OCI-LY1 (cell line): Measurements from ENCODE around the gene CANT1.

Source experiments
- EZH2 ChIP-seq: fragments of 200-600 bp; sonication (generic), shearing (Covaris generic); IDR thresholded peaks from 2 replicates; pipeline ENCODE4 v1.8.0; 2017; ENCODE audit warnings: borderline replicate concordance, mixed run types, mild to moderate bottlenecking, antibody characterized with exemption, low read length, moderate library complexity, mixed read lengths
- TF ChIP-seq, protein P1 (sequence below): fragments of 200-600 bp; sonication (generic), shearing (Covaris generic); IDR thresholded peaks from 2 replicates; pipeline ENCODE4 v1.5.1; 2017; ENCODE audit warnings: mild to moderate bottlenecking, antibody characterized with exemption, low read length, moderate library complexity, mixed read lengths

DNA sequence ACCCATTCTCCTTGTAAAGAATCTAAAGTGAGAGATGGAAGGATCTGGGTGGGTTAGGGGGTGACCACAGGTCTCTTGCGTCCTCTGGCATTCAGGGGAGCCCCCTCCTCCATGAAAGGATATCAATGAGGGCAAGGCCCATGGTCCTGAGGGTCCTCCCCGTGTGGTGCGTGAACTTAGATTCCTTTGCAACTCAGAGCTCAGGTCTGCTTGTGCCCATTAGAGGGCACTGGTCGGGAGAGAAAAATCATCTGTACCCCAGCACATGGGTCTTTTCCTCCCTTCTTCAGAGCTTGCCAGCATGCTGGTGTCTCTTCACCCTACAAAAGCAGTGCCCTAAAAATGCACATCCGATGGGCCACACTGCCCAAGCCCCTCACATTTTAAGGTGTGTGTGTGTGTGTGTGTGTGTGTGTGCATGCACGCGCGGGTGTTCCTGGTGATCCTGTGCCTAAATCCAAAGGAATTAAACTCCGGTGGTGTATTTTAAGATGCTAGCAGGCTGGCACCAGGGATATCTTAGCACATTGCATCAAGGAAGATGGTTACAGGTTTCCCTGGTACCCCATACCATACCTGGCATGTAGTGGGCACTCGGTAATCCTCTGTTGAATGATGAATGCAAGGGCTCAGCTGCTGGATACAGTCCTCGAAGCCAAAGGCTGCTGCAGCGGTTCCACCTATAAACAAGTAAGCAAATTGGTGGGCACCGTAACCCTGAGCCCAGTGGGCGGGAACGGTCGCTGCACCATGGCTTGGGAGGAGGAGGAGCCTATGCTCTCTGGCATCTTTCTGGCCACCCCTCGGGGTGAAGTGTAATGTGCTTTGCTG is 19.1 kb upstream of the CANT1 start:
- TF ChIP-seq EZH2: no peak
- TF ChIP-seq, protein P1, sequence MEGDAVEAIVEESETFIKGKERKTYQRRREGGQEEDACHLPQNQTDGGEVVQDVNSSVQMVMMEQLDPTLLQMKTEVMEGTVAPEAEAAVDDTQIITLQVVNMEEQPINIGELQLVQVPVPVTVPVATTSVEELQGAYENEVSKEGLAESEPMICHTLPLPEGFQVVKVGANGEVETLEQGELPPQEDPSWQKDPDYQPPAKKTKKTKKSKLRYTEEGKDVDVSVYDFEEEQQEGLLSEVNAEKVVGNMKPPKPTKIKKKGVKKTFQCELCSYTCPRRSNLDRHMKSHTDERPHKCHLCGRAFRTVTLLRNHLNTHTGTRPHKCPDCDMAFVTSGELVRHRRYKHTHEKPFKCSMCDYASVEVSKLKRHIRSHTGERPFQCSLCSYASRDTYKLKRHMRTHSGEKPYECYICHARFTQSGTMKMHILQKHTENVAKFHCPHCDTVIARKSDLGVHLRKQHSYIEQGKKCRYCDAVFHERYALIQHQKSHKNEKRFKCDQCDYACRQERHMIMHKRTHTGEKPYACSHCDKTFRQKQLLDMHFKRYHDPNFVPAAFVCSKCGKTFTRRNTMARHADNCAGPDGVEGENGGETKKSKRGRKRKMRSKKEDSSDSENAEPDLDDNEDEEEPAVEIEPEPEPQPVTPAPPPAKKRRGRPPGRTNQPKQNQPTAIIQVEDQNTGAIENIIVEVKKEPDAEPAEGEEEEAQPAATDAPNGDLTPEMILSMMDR: no peak
